CD4-positive, alpha-beta T cell treated with Interferon alpha-2 for 1 hour (primary cell): ENCODE results near the gene RECK.

Experiments
- DNase-seq, 2 donors: peaks; one replicate each; pipeline ENCODE4 v3.0.0-alpha.2; 2020 to 2022

The RECK gene

GRCh38 chr9:36162211-36162738, 125.6 kb downstream of the RECK start:
- no peak for DNase-seq

- no peak for DNase-seq
These were observed 126.5 kb downstream of the RECK start for GRCh38 chr9:36163049-36163785.

- DNase-seq, result no peak
These were observed 127.1 kb downstream of the RECK start for GRCh38 chr9:36163786-36164170.

GRCh38 chr9:36164372-36164771, 127.7 kb downstream of the RECK start:
- DNase-seq, result no peak

- DNase-seq, result no peak
These were observed 128.3 kb downstream of the RECK start for GRCh38 chr9:36164989-36165388.

GRCh38 chr9:36165826-36166167, 129.1 kb downstream of the RECK start:
- no peak for DNase-seq

GRCh38 chr9:36166168-36166927, 129.6 kb downstream of the RECK start:
- DNase-seq, result peak; percentile 80 to 88

- DNase-seq, result no peak
These were observed 132.5 kb downstream of the RECK start, which contains the start of gene CCIN for GRCh38 chr9:36169166-36169565. TSS of gene CCIN (plus strand) at chr9:36169388. CDS start at chr9:36169503, 115 bp downstream.

DNA sequence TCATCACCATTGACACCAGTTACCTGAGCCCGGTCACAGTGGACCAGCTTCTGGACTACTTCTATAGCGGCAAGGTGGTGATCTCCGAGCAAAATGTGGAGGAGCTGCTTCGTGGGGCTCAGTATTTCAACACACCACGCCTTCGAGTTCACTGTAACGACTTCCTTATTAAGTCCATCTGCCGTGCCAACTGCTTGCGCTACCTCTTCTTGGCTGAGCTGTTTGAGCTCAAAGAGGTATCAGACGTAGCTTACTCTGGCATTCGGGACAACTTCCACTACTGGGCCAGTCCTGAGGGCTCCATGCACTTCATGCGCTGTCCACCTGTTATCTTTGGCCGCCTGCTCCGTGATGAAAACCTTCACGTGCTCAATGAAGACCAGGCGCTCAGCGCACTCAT, 133.0 kb downstream of the RECK start:
- no peak for DNase-seq

DNA sequence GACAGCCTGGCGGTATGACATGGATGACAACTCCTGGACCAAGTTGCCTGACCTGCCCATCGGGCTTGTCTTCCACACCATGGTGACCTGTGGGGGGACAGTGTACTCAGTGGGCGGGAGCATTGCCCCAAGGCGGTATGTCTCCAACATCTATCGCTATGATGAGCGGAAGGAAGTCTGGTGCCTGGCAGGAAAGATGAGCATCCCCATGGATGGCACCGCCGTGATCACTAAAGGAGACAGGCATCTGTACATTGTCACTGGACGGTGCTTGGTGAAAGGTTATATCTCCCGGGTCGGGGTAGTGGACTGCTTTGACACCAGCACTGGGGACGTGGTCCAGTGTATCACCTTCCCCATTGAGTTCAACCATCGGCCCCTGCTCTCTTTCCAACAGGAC, 133.8 kb downstream of the RECK start:
- no peak for DNase-seq

DNA sequence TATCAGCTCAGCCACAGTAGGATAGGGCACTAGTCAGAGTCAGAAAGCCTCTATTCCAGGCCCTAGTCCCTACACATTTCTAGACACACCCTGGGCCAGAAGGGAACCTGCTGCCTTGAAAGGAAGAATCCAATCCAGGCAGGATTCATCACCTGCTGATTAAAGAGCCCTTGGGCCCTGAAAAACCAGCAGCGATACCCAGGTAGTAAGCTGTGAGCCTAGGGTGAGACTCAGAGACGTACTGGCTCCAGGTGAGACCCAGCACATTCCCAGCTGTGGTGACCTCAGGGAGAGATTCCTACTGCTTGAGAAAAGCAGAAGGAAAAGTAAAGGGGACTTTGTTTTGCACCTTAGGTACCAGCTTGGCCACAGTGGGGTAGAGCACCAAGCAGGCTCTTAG, 137.1 kb downstream of the RECK start:
- DNase-seq, result no peak
